Karpas-422 (cell line): ENCODE data around the gene NAV2. TPM values are rescaled to one million over a fixed set of nuclear protein-coding genes. Genes with fewer than 3 reads are reported as not detected.

ENCODE experiments used
- DNase-seq: peaks from one replicate; pipeline ENCODE4 v3.0.0-alpha.2; 2015
- H2AFZ ChIP-seq: fragments of 200-600 bp; sonication (generic); 2 replicates; pipeline ENCODE4 v1.6.1; 2014; ENCODE audit warnings: antibody characterized with exemption, low read length, mixed read lengths
- H3K27ac ChIP-seq: fragments of 200-600 bp; sonication (generic); 2 replicates; pipeline ENCODE4 v1.5.1; 2014; ENCODE audit warnings: mild to moderate bottlenecking, low read length, moderate library complexity
- H3K27me3 ChIP-seq: fragments of 200-600 bp; sonication (generic); 2 replicates; pipeline ENCODE4 v1.6.1; 2014; ENCODE audit warnings: low read length, mixed read lengths
- H3K36me3 ChIP-seq: fragments of 200-600 bp; sonication (generic); 2 replicates; pipeline ENCODE4 v1.6.1; 2014; ENCODE audit warnings: low read length, mixed read lengths; ENCODE audit not compliant: insufficient read depth
- H3K4me1 ChIP-seq: fragments of 200-600 bp; sonication (generic); 2 replicates; pipeline ENCODE4 v1.6.1; 2014; ENCODE audit warnings: mild to moderate bottlenecking, low read length, mixed read lengths
- H3K4me2 ChIP-seq: fragments of 200-600 bp; sonication (generic); 2 replicates; pipeline ENCODE4 v1.6.1; 2014; ENCODE audit warnings: low read length, low read depth, mild to moderate bottlenecking; ENCODE audit not compliant: poor library complexity, severe bottlenecking
- H3K4me3 ChIP-seq: fragments of 200-600 bp; sonication (generic); 2 replicates; pipeline ENCODE4 v1.5.1; 2014; ENCODE audit warnings: mild to moderate bottlenecking, antibody characterized with exemption, low read length, mixed read lengths
- H3K79me2 ChIP-seq: fragments of 200-600 bp; sonication (generic); 2 replicates; pipeline ENCODE4 v1.6.1; 2014; ENCODE audit warnings: mild to moderate bottlenecking, low read length, mixed read lengths
- H3K9ac ChIP-seq: fragments of 200-600 bp; sonication (generic); 2 replicates; pipeline ENCODE4 v1.6.0; 2014; ENCODE audit warnings: low read length
- H3K9me2 ChIP-seq: fragments of 200-600 bp; sonication (generic), shearing (Covaris generic); replicated peaks from 2 replicates; pipeline ENCODE4 v1.6.0; 2014; ENCODE audit warnings: mild to moderate bottlenecking, low read length, moderate library complexity; ENCODE audit not compliant: insufficient read depth
- H3K9me3 ChIP-seq: fragments of 300-700, 200-600 bp; sonication (generic); 2 replicates; pipeline ENCODE4 v1.6.1; 2014; ENCODE audit warnings: low read length, mixed read lengths
- H4K20me1 ChIP-seq: fragments of 200-600 bp; sonication (generic); 2 replicates; pipeline ENCODE4 v1.6.1; 2014; ENCODE audit warnings: mild to moderate bottlenecking, antibody characterized with exemption, low read length, low read depth; ENCODE audit not compliant: insufficient read depth
- total RNA-seq: library from RNA; depleted of rRNA; stranded (reverse); fragments of >200 nt; shearing (Covaris generic); gene quantifications from 2 replicates; pipeline ENCODE4 v1.2.3, GENCODE V29; 2014; ENCODE audit warnings: low replicate concordance

The NAV2 gene
- total RNA-seq, 1 experiment from 2014 or later, result not detected

- no peaks in the 10 kb centered on the region for H3K9me2 ChIP-seq
- H4K20me1 ChIP-seq, result no peaks in the 10 kb centered on the region
- no peaks in the 10 kb centered on the region for H3K36me3 ChIP-seq
- H2AFZ ChIP-seq, result no peak overlapping the region
- no peak overlapping the region for H3K27ac ChIP-seq
- DNase-seq, result no peak
- H3K4me1 ChIP-seq, result peaks cover 3% of the 10 kb centered on the region; the same call in 1 of the 2 replicates
- H3K9ac ChIP-seq, result no peak overlapping the region
- no peaks in the 10 kb centered on the region for H3K79me2 ChIP-seq
- H3K9me3 ChIP-seq, result no peaks in the 10 kb centered on the region
- H3K4me2 ChIP-seq, result no peak overlapping the region
- H3K4me3 ChIP-seq, result no peak overlapping the region
- H3K27me3 ChIP-seq, result no peaks in the 10 kb centered on the region
Measured at GRCh38 chr11:19737575-19737974, 24.9 kb downstream of the NAV2 start.

- H3K4me1 ChIP-seq, result peaks cover 3% of the 10 kb centered on the region; the same call in 1 of the 2 replicates
- H4K20me1 ChIP-seq, result no peaks in the 10 kb centered on the region
- no peak overlapping the region for H3K9ac ChIP-seq
- no peak overlapping the region for H3K27ac ChIP-seq
- DNase-seq, result no peak
- H3K9me2 ChIP-seq, result no peaks in the 10 kb centered on the region
- H3K27me3 ChIP-seq, result no peaks in the 10 kb centered on the region
- no peak overlapping the region for H3K4me2 ChIP-seq
- no peaks in the 10 kb centered on the region for H3K9me3 ChIP-seq
- no peak overlapping the region for H2AFZ ChIP-seq
- H3K4me3 ChIP-seq, result no peak overlapping the region
- H3K36me3 ChIP-seq, result no peaks in the 10 kb centered on the region
- no peaks in the 10 kb centered on the region for H3K79me2 ChIP-seq
Measured at GRCh38 chr11:19738124-19738523, 25.5 kb downstream of the NAV2 start.

GRCh38 chr11:19739872-19740271, 27.2 kb downstream of the NAV2 start:
- H3K9ac ChIP-seq, result no peak overlapping the region
- no peak overlapping the region for H3K4me2 ChIP-seq
- no peak overlapping the region for H2AFZ ChIP-seq
- DNase-seq, result no peak
- no peak overlapping the region for H3K27ac ChIP-seq
- H3K9me3 ChIP-seq, result no peaks in the 10 kb centered on the region
- H3K27me3 ChIP-seq, result no peaks in the 10 kb centered on the region
- no peaks in the 10 kb centered on the region for H3K9me2 ChIP-seq
- H3K79me2 ChIP-seq, result no peaks in the 10 kb centered on the region
- H3K4me1 ChIP-seq, result peaks cover 3% of the 10 kb centered on the region; the same call in 1 of the 2 replicates
- no peaks in the 10 kb centered on the region for H4K20me1 ChIP-seq
- no peaks in the 10 kb centered on the region for H3K36me3 ChIP-seq
- H3K4me3 ChIP-seq, result no peak overlapping the region

- Histone ChIP-seq H3K9ac (no peak overlapping the region), H3K27me3 (no peaks in the 10 kb centered on the region), H3K9me3 (no peaks in the 10 kb centered on the region), H4K20me1 (no peaks in the 10 kb centered on the region), H2AFZ (no peak overlapping the region), H3K27ac (no peak overlapping the region), H3K79me2 (no peaks in the 10 kb centered on the region), H3K4me2 (no peak overlapping the region), H3K4me1 (peaks cover 3% of the 10 kb centered on the region; the same call in 1 of the 2 replicates), H3K36me3 (no peaks in the 10 kb centered on the region), H3K4me3 (no peak overlapping the region), H3K9me2 (no peaks in the 10 kb centered on the region)
- DNase-seq, result no peak
Measured at GRCh38 chr11:19740586-19740985, 27.9 kb downstream of the NAV2 start.

- no peak overlapping the region for H3K27ac ChIP-seq
- peak; percentile 82 for DNase-seq
Measured at GRCh38 chr11:19742588-19743292, 30.1 kb downstream of the NAV2 start.

GRCh38 chr11:19743622-19744021, 31.0 kb downstream of the NAV2 start:
- no peak overlapping the region for H3K4me3 ChIP-seq
- no peaks in the 10 kb centered on the region for H3K79me2 ChIP-seq
- DNase-seq, result no peak
- H3K27ac ChIP-seq, result no peak overlapping the region
- no peaks in the 10 kb centered on the region for H3K9me2 ChIP-seq
- H2AFZ ChIP-seq, result no peak overlapping the region
- no peaks in the 10 kb centered on the region for H4K20me1 ChIP-seq
- H3K9ac ChIP-seq, result no peak overlapping the region
- H3K36me3 ChIP-seq, result no peaks in the 10 kb centered on the region
- H3K4me2 ChIP-seq, result no peak overlapping the region
- no peaks in the 10 kb centered on the region for H3K9me3 ChIP-seq
- H3K4me1 ChIP-seq, result no peaks in the 10 kb centered on the region
- no peaks in the 10 kb centered on the region for H3K27me3 ChIP-seq

More at GRCh38 chr11:19742588-19743292, 30.1 kb downstream of the NAV2 start:
- Histone ChIP-seq H3K4me3 (no peak overlapping the region), H3K9me3 (no peaks in the 10 kb centered on the region), H3K27me3 (no peaks in the 10 kb centered on the region), H3K36me3 (no peaks in the 10 kb centered on the region), H3K4me1 (no peaks in the 10 kb centered on the region), H2AFZ (no peak overlapping the region), H3K9ac (no peak overlapping the region), H3K4me2 (no peak overlapping the region), H3K79me2 (no peaks in the 10 kb centered on the region), H3K9me2 (no peaks in the 10 kb centered on the region), H4K20me1 (no peaks in the 10 kb centered on the region)

GRCh38 chr11:19744130-19744529, 31.5 kb downstream of the NAV2 start:
- Histone ChIP-seq H3K27ac (no peak overlapping the region), H3K79me2 (no peaks in the 10 kb centered on the region), H4K20me1 (no peaks in the 10 kb centered on the region)

GRCh38 chr11:19746086-19746485, 33.4 kb downstream of the NAV2 start:
- Histone ChIP-seq H3K36me3 (no peaks in the 10 kb centered on the region), H3K4me2 (no peak overlapping the region), H3K9me2 (no peaks in the 10 kb centered on the region), H3K79me2 (no peaks in the 10 kb centered on the region), H2AFZ (no peak overlapping the region), H4K20me1 (no peaks in the 10 kb centered on the region), H3K4me3 (no peak overlapping the region), H3K9ac (no peak overlapping the region), H3K27ac (no peak overlapping the region), H3K27me3 (no peaks in the 10 kb centered on the region), H3K4me1 (no peaks in the 10 kb centered on the region), H3K9me3 (no peaks in the 10 kb centered on the region)
- DNase-seq, result no peak

More at GRCh38 chr11:19744130-19744529, 31.5 kb downstream of the NAV2 start:
- no peaks in the 10 kb centered on the region for H3K4me1 ChIP-seq
- no peak for DNase-seq
- H3K36me3 ChIP-seq, result no peaks in the 10 kb centered on the region
- no peak overlapping the region for H3K4me3 ChIP-seq
- no peak overlapping the region for H3K9ac ChIP-seq
- H3K4me2 ChIP-seq, result no peak overlapping the region
- no peak overlapping the region for H2AFZ ChIP-seq
- H3K27me3 ChIP-seq, result no peaks in the 10 kb centered on the region
- H3K9me3 ChIP-seq, result no peaks in the 10 kb centered on the region
- H3K9me2 ChIP-seq, result no peaks in the 10 kb centered on the region
